Measurements from ENCODE around the gene DUOXA1. TPM values are rescaled to one million over a fixed set of nuclear protein-coding genes. Genes with fewer than 3 reads are reported as not detected.

Gene DUOXA1
- total and polyA plus RNA-seq, 9 of the 15 experiments (the other 6 are each of a cell fraction or from before 2014, with no cell fraction given): 0.17 to 0.74 (median 0.24) TPM; not detected in 6

DNA sequence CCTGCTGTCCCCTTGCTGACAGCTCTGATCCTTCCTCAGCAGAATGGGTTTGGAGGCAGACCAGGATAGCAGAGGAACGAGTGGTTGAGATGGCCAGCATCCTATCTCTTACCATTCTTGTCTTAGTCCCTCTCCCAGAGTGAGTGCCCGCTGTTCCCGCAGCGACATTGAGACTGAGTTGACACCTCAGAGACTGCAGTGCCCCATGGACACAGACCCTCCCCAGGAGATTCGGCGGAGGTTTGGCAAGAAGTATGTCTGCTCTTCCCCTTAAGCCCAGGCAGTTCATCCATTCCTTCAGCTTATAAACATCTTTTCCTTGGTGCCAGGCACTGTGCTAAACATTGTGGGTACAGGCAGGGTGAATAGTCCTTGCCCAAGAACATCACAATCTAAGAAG is 21.3 kb upstream of the DUOXA1 start (continued):
- TF ChIP-seq CREM (IDR thresholded peaks at IDR 0.05; ENCODE audit: low read depth) (no peak), SMARCE1 (IDR thresholded peaks at IDR 0.05) (no peak), POLR3G (IDR thresholded peaks at IDR 0.05; ENCODE audit: extremely low read depth, insufficient read length, insufficient replicate concordance) (no peak)

DNA sequence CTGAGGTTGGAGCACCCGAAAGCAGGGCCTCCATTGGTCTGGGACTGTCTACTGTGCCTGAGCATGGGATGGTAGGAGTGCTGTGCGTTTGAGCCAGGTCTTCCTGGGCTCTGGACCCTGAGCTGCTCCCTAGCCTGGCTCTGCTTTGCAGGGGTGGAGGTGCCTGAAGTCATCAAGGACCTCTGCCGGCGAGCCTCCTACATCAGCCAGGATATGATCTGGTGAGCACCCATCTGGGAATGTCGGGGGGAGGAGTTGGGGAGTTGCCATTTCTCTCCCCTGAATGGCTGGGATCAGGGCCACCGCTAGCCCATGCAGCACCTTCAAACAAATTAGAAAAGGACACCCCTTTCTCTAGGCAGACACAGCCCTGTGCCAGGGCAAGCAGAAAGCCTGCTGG is 20.8 kb upstream of the DUOXA1 start:
- Histone ChIP-seq H3K9me3 (replicated peaks; ENCODE audit: control insufficient read depth, insufficient read depth, low read depth, low read length) (no peaks in the 10 kb centered on the region), H3K9ac (ENCODE audit: insufficient read depth in 1 of 2, low read depth in 2 of 2, low read length in 2 of 2) (peak overlapping the region in 1 of 2 experiments; percentile 14; a peak in 1 of 4 replicates), H3K4me1 (replicated peaks in 1 of 2; ENCODE audit: control insufficient read depth in 2 of 2, insufficient read depth in 2 of 2, low read length in 2 of 2) (peaks cover 0 to 6% of the 10 kb centered on the region in 2 experiments; a peak in 1 of 5 replicates), H3K27me3 (ENCODE audit: control insufficient read depth in 2 of 2, insufficient read depth in 2 of 2, low read length in 2 of 2) (peaks cover 2 to 21% of the 10 kb centered on the region in 2 experiments; a peak in 4 of 5 replicates), H3K4me2 (ENCODE audit: insufficient read depth, low read length) (no peak overlapping the region), H3K36me3 (ENCODE audit: control insufficient read depth, insufficient read depth, low read length) (no peaks in the 10 kb centered on the region), H3K79me2 (ENCODE audit: control insufficient read depth, insufficient read depth, low read length) (no peaks in the 10 kb centered on the region), H3K27ac (ENCODE audit: extremely low read depth, low read depth, low read length) (no peak overlapping the region), H2AFZ (ENCODE audit: low read depth, low read length) (no peak overlapping the region), H3K4me3 (no peak overlapping the region), H4K20me1 (replicated peaks; ENCODE audit: control insufficient read depth, insufficient read depth, low read length) (no peaks in the 10 kb centered on the region; the same call in 1 of the 2 replicates), H3K9me1 (ENCODE audit: control insufficient read depth, insufficient read depth, low read length) (no peaks in the 10 kb centered on the region)
- ATAC-seq (no peak; the same call in 2 of the 3 replicates), FAIRE-seq (no peak), DNase-seq (ENCODE audit: extremely low read depth in 1 of 4, low spot score in 3 of 4) (no peak)
- intact Hi-C loops (cut with micrococcal nuclease) (no loop called here), in situ Hi-C loops (cut with MboI) (no loop called here)
- ChIA-PET POLR2A (interaction anchor here (1.0 kb wide), 1 partner anchor 12 kb away, joined by 3 read pairs; no protein-coding TSS in a partner anchor), CTCF (ENCODE audit: low intra/inter-chr PET ratio) (no interaction called here)
- no peak for TF ChIP-seq POLR3A (IDR thresholded peaks at IDR 0.05; ENCODE audit: borderline replicate concordance, extremely low read depth, insufficient read depth, insufficient read length)
- TF ChIP-seq BRF1 (IDR thresholded peaks at IDR 0.05; ENCODE audit: borderline replicate concordance, extremely low read depth, insufficient read length): no peak
- no peak for TF ChIP-seq HEY1 (CRISPR knock-in tag; IDR thresholded peaks at IDR 0.05; ENCODE audit: borderline replicate concordance)
- no peak for TF ChIP-seq SIN3B (IDR thresholded peaks at IDR 0.05; ENCODE audit: low read depth)
- no peak for TF ChIP-seq ZNF584 (CRISPR knock-in tag; IDR thresholded peaks at IDR 0.05; ENCODE audit: low read depth)
- no peak for TF ChIP-seq TEAD2 (tag; IDR thresholded peaks at IDR 0.05)
- TF ChIP-seq, protein P1, sequence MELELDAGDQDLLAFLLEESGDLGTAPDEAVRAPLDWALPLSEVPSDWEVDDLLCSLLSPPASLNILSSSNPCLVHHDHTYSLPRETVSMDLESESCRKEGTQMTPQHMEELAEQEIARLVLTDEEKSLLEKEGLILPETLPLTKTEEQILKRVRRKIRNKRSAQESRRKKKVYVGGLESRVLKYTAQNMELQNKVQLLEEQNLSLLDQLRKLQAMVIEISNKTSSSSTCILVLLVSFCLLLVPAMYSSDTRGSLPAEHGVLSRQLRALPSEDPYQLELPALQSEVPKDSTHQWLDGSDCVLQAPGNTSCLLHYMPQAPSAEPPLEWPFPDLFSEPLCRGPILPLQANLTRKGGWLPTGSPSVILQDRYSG (tag; conservative IDR thresholded peaks at IDR 0.05; ENCODE audit: low read depth): no peak
- TF ChIP-seq CXXC5 (CRISPR knock-in tag; IDR thresholded peaks at IDR 0.05): no peak
- no peak for TF ChIP-seq MIER1 (IDR thresholded peaks at IDR 0.05; ENCODE audit: low read depth)
- TF ChIP-seq TRIM28 (IDR thresholded peaks at IDR 0.05): no peak
- no TSS peak for BruUV-seq (replicated peaks)
- WGBS (ENCODE audit: insufficient coverage, low coverage, missing lambda C conversion rate): 9% methylated on average over 6 of the region's 6 CpGs
